K562 (cell line): ENCODE measurements around the gene DNAAF3. TPM values are rescaled to one million over a fixed set of nuclear protein-coding genes. Genes with fewer than 3 reads are reported as not detected.
A peak's percentile ranks its signal among the peaks of the same experiment; 100 is the strongest.

Experiments
- CTBP1 ChIP-seq: fragments of 450-650 bp; IDR thresholded peaks from 2 replicates; pipeline ENCODE4 v1.6.1; 2016; ENCODE audit warnings: borderline replicate concordance
- GATAD2A ChIP-seq: fragments of 450-650 bp; IDR thresholded peaks from 2 replicates; pipeline ENCODE4 v1.6.1; 2017
- HSF4 ChIP-seq: fragments of 250-450 bp; sonication (Bioruptor Pico); IDR thresholded peaks from 2 replicates; pipeline ENCODE4 v2.1.2; 2022; ENCODE audit warnings: mild to moderate bottlenecking, moderate library complexity, borderline replicate concordance
- ILK ChIP-seq: fragments of 450-650 bp; IDR thresholded peaks from 2 replicates; pipeline ENCODE4 v1.6.1; 2016; ENCODE audit warnings: missing genetic modification characterization, low read depth, mild to moderate bottlenecking, missing compliant biosample characterization, moderate library complexity, borderline replicate concordance
- PCBP2 ChIP-seq: fragments of 200-400 bp; formaldehyde crosslinking; IDR thresholded peaks from 2 replicates; pipeline ENCODE4 v1.6.1; 2018; ENCODE audit warnings: low read length, low read depth, mild to moderate bottlenecking, moderate library complexity; ENCODE audit not compliant: poor library complexity, severe bottlenecking
- POLR2A ChIP-seq: fragments of 450-650 bp; conservative IDR thresholded peaks from 2 replicates; pipeline ENCODE4 v1.6.1; 2016
- SAFB ChIP-seq: fragments of 200-400 bp; formaldehyde crosslinking; IDR thresholded peaks from 2 replicates; pipeline ENCODE4 v1.6.1; 2017; ENCODE audit warnings: low read depth, low read length, borderline replicate concordance
- SAFB2 ChIP-seq: fragments of 200-400 bp; formaldehyde crosslinking; IDR thresholded peaks from 2 replicates; pipeline ENCODE4 v1.6.1; 2018; ENCODE audit warnings: borderline replicate concordance, low read length, low read depth, moderate library complexity; ENCODE audit not compliant: severe bottlenecking
- SPI1 ChIP-seq: IDR thresholded peaks from 2 replicates; pipeline ENCODE4 v1.6.1; 2011; ENCODE audit warnings: low read depth, low read length, control low read depth, borderline replicate concordance
- ZC3H4 ChIP-seq: sonication (generic); formaldehyde crosslinking; IDR thresholded peaks from 2 replicates; pipeline ENCODE4 v1.9.0; 2021; ENCODE audit warnings: missing genetic modification reagents, borderline replicate concordance
- ZKSCAN3 ChIP-seq: fragments of 250-450 bp; sonication (Bioruptor Pico); IDR thresholded peaks from 2 replicates; pipeline ENCODE4 v1.4.0; 2020
- polyA plus RNA-seq, 8 experiments: library from polyadenylated mRNA; depleted of rRNA in 4 of 8; stranded (reverse) in 5 of 8; unstranded in 3 of 8; fragments of >200 nt; fragmentation: Nextera tagmentation in 2 of 8; fragmentation: Illumina TruSeq in 1 of 8; extraction: Ambion mirVana in 2 of 8; extraction: Trizol in 1 of 8; gene quantifications; 2 replicates each; pipeline versions ENCODE4 v1.2.1 to v1.2.3, GENCODE V29; 2011 to 2014; ENCODE audit warnings: inconsistent platforms in 1 of 8, missing spikeins in 1 of 8
- total RNA-seq, 7 experiments: library from RNA; depleted of rRNA in 6 of 7; stranded (reverse); fragments of >200 nt in 6 of 7; fragmentation: Illumina TruSeq in 2 of 7; extraction: Trizol in 2 of 7; gene quantifications; 2 replicates each; pipeline versions ENCODE4 v1.2.1 to v1.2.3, GENCODE V29; 2011 to 2021; ENCODE audit warnings: low replicate concordance in 1 of 7
- TF ChIP-seq, protein P1 (sequence below): sonication (generic); formaldehyde crosslinking; IDR thresholded peaks from 2 replicates; pipeline ENCODE4 v1.8.0; 2022; ENCODE audit warnings: missing genetic modification reagents, mild to moderate bottlenecking, moderate library complexity, borderline replicate concordance
- TF ChIP-seq, protein P2 (sequence below): fragments of 250-450 bp; sonication (Bioruptor Pico); IDR thresholded peaks from 2 replicates; pipeline ENCODE4 v1.5.0; 2021
- TF ChIP-seq, protein P3 (sequence below): IDR thresholded peaks from 3 replicates; pipeline ENCODE4 v1.6.1; 2011; ENCODE audit warnings: borderline replicate concordance, mild to moderate bottlenecking, moderate library complexity; ENCODE audit not compliant: insufficient read length; ENCODE audit errors: extremely low read depth

The DNAAF3 gene
- total and polyA plus RNA-seq, 9 of the 15 experiments (the other 6 are each of a cell fraction or from before 2014, with no cell fraction given) = 21.6 to 61.5 (median 43.0) TPM

DNA sequence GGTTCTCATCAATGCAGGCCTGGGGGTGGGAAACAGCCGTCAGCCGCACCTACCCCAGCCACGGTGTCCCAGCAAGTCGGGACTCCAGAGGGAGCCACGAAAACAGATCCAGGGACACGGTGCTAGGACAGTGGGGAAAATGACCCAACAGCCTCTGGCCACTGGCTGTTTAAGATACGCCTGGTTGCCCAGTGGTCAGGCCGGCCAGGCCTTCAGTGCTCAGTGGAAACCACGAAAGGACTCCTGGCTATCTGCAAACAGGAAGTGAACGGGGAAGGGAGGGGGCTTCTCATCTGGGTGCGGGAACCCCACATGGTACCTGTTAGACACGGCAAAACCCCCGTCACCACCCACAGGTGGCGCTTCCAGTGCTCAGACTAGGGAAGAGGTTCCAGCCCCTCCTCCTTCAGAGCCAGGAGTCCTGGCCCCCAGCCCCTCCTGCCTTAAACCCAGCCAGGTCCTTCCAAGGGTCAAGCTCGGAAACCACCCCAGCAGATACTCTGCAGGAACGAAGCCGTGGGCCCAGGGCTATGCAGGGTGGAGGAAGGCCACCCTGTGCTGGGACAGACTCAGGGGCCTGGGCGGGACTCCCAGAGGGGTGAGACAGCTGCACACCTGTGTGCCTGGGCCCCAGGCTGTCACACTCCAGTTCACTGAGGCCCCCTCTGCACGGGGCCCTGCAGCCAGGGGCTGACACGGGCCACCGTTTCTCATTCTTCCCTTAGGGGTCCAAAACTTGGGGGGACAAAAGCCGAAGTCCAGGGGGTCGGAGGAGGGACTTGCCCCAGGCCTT, 53.4 kb downstream of the DNAAF3 start (continued):
- TF ChIP-seq, protein P1, sequence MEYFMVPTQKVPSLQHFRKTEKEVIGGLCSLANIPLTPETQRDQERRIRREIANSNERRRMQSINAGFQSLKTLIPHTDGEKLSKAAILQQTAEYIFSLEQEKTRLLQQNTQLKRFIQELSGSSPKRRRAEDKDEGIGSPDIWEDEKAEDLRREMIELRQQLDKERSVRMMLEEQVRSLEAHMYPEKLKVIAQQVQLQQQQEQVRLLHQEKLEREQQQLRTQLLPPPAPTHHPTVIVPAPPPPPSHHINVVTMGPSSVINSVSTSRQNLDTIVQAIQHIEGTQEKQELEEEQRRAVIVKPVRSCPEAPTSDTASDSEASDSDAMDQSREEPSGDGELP (CRISPR knock-in tag) = peak; percentile 63
- TF ChIP-seq SAFB2 = no peak
- TF ChIP-seq, protein P2, sequence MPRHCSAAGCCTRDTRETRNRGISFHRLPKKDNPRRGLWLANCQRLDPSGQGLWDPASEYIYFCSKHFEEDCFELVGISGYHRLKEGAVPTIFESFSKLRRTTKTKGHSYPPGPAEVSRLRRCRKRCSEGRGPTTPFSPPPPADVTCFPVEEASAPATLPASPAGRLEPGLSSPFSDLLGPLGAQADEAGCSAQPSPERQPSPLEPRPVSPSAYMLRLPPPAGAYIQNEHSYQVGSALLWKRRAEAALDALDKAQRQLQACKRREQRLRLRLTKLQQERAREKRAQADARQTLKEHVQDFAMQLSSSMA (CRISPR knock-in tag) = no peak
- no peak for TF ChIP-seq POLR2A
- peak; percentile 80 for TF ChIP-seq SPI1
- no peak for TF ChIP-seq CTBP1
- TF ChIP-seq GATAD2A = no peak
- no peak for TF ChIP-seq PCBP2
- TF ChIP-seq, protein P3, sequence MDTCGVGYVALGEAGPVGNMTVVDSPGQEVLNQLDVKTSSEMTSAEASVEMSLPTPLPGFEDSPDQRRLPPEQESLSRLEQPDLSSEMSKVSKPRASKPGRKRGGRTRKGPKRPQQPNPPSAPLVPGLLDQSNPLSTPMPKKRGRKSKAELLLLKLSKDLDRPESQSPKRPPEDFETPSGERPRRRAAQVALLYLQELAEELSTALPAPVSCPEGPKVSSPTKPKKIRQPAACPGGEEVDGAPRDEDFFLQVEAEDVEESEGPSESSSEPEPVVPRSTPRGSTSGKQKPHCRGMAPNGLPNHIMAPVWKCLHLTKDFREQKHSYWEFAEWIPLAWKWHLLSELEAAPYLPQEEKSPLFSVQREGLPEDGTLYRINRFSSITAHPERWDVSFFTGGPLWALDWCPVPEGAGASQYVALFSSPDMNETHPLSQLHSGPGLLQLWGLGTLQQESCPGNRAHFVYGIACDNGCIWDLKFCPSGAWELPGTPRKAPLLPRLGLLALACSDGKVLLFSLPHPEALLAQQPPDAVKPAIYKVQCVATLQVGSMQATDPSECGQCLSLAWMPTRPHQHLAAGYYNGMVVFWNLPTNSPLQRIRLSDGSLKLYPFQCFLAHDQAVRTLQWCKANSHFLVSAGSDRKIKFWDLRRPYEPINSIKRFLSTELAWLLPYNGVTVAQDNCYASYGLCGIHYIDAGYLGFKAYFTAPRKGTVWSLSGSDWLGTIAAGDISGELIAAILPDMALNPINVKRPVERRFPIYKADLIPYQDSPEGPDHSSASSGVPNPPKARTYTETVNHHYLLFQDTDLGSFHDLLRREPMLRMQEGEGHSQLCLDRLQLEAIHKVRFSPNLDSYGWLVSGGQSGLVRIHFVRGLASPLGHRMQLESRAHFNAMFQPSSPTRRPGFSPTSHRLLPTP = no peak
- TF ChIP-seq ZC3H4 (CRISPR knock-in tag) = no peak
- no peak for TF ChIP-seq ILK (tag)
- no peak for TF ChIP-seq SAFB
- TF ChIP-seq ZKSCAN3 (CRISPR knock-in tag) = no peak
- no peak for TF ChIP-seq HSF4 (CRISPR knock-in tag)
